ENCODE data around the gene SRPRB.
A peak's percentile ranks its signal among the peaks of the same experiment; 100 is the strongest.

SRPRB gene

GRCh38 chr3:133849346-133849745, 43.7 kb downstream of the SRPRB start:
- DNase-seq = no peak

GRCh38 chr3:133850034-133850433, 44.4 kb downstream of the SRPRB start:
- no peak for DNase-seq

- DNase-seq = no peak
Measured at GRCh38 chr3:133851266-133851906, 45.8 kb downstream of the SRPRB start.

- no peak for DNase-seq
Measured at GRCh38 chr3:133851931-133852330, 46.3 kb downstream of the SRPRB start.

- no peak for DNase-seq
Measured at GRCh38 chr3:133853063-133853924, 47.7 kb downstream of the SRPRB start.

- no peak for DNase-seq
Measured at GRCh38 chr3:133853925-133854227, 48.3 kb downstream of the SRPRB start.

- no peak for DNase-seq
Measured at GRCh38 chr3:133854264-133855001, 48.8 kb downstream of the SRPRB start.

GRCh38 chr3:133855002-133855370, 49.4 kb downstream of the SRPRB start:
- no peak for DNase-seq

GRCh38 chr3:133855772-133856171, 50.2 kb downstream of the SRPRB start:
- no peak for DNase-seq

GRCh38 chr3:133856316-133856715, 50.7 kb downstream of the SRPRB start:
- DNase-seq = no peak

- DNase-seq = no peak
Measured at GRCh38 chr3:133857767-133858166, 52.2 kb downstream of the SRPRB start.

- DNase-seq = peak; percentile 22
Measured at GRCh38 chr3:133859381-133860234, 54.0 kb downstream of the SRPRB start.

GRCh38 chr3:133860519-133860918, 54.9 kb downstream of the SRPRB start:
- no peak for DNase-seq

GRCh38 chr3:133862161-133862560, 56.5 kb downstream of the SRPRB start:
- DNase-seq = no peak

- DNase-seq = no peak
Measured at GRCh38 chr3:133863911-133864310, 58.3 kb downstream of the SRPRB start.

GRCh38 chr3:133864616-133865015, 59.0 kb downstream of the SRPRB start:
- DNase-seq = no peak

GRCh38 chr3:133865136-133865855, 59.7 kb downstream of the SRPRB start:
- no peak for DNase-seq

- no peak for DNase-seq
Measured at GRCh38 chr3:133866141-133866540, 60.5 kb downstream of the SRPRB start.

- DNase-seq = no peak
Measured at GRCh38 chr3:133868186-133868585, 62.6 kb downstream of the SRPRB start.

GRCh38 chr3:133868758-133869475, 63.3 kb downstream of the SRPRB start:
- DNase-seq = no peak

GRCh38 chr3:133869586-133869985, 64.0 kb downstream of the SRPRB start:
- DNase-seq = no peak

- DNase-seq = no peak
Measured at GRCh38 chr3:133870822-133871221, 65.2 kb downstream of the SRPRB start.

Data from NCI-H146 (cell line).